ENCODE results near the gene CPOX.

CPOX gene

GRCh38 chr3:98596087-98596486, 2.7 kb upstream of the CPOX start:
- DNase-seq (ENCODE audit: low read depth) = no peak

GRCh38 chr3:98594628-98595324, 1.4 kb upstream of the CPOX start:
- DNase-seq (ENCODE audit: low read depth) = no peak

DNA sequence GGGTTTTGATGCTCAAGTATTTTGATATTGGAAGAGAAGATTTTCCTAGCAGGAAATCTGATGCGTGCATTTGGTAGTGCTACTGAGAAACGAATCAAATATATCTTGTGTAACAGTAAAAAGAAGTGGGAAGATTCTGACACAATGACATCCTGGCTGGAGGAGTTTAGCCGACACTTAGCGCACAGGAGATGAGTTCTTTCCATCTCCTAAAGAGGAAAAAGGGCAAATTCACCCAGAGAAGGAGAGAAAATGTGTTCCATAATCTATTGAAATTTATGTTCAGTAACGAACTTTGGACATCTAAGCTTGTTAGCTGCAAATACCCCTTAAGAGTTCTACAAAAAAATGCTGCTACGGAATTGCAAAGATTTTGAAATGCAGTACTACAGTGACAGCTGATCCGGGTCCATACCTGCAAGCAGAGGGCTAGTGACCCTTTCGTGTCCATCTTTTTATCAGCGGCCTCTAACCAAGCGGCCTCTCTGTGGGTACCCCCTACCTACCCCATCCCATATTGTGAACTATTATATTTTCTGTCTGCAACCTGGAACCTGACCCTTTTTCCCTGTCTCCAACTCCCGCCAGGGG, 971 bp downstream of the CPOX start:
- no peak for DNase-seq (ENCODE audit: low read depth)

DNA sequence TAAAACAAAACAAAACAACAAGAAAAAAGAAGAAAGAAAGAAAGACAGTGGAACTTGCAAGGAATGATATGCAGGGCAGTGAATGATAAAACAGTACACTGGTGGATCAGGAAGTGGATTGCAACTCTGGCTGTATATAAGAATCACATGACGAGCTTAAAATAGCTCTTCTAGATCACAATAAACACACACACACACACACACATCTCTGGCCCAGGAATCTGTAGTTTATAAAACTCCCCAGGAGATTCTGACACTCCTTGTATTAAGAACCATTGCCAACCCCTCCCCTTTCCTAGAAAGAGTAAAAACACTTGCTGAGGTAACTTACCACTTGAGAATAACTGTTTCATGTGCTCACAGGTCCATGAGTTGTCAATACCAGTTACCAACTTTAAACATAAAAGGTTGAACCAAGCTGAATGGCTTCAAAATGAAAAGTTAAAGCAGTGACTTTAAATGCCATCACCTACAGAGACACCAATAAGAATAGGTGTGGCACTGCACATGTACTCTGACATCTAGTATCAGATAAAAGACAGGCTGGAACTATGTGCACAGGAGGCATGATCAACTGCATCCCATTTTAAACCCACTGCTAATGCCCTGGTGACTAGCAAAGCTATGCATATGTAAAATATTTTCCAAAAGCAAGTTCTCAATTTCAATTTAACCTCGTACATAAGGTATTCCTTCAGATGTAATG, 3.9 kb downstream of the CPOX start:
- no peak for DNase-seq (ENCODE audit: low read depth)

GRCh38 chr3:98588065-98588464, 5.3 kb downstream of the CPOX start:
- DNase-seq (ENCODE audit: low read depth) = no peak

GRCh38 chr3:98587654-98588053, 5.8 kb downstream of the CPOX start:
- no peak for DNase-seq (ENCODE audit: low read depth)

DNA sequence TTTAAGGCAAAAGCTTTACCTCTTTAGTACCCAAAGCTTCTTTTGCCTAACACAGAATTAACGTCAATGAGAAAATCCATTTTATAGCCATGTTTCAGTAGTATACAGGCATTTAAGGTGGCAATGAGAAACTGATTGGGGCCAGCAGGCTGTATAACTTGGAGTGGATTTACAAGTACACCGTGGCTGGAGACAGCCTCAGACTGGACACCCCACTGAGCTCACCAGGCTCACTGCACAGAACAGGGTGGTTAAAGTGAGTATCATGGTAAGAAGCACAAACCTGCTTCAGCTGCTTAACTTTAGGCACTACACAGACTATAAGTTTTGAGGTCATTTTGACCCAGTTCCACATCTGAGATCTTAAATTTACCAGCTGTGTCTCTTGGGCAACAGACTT, 8.9 kb downstream of the CPOX start:
- DNase-seq (ENCODE audit: low read depth) = no peak

DNA sequence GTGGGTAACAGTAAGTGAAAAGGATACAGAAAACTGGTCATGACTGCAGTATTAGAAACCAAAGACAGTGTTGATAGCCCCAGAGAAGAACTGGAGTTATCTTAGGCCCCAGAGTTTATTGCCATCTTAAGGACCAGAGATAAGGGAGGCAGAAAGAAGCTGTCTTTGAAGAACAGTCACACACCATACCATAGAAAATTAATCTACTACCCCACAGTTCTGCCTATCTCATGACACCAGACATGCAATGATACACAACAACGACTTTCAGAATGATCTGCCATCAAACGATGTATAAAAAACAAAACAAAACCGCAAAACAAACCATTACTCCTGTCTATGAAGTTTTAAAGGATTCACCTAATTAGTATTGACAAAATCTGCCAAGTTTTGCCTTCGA, 9.6 kb downstream of the CPOX start:
- DNase-seq (ENCODE audit: low read depth) = no peak

DNA sequence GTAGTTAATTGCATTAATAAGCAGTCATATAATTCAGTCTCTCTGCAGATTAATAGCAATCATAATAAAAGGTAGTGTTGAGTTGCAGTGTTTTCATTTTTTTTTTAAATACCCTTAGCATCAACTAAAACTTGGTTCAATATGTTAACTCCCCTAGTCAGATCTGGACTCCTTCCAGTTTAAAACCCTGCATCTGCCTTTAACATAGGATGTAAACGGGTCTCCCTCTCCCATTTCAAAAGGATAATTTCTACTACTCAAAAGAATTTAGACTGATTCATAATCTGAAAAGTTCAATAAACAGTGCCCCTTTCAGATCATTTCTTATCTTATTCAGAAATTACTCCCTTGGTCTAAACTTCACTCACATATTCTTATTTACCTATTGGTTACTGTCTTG, 11.4 kb downstream of the CPOX start:
- DNase-seq (ENCODE audit: low read depth) = no peak

- DNase-seq (ENCODE audit: low read depth) = no peak
These were observed 11.9 kb downstream of the CPOX start for GRCh38 chr3:98581474-98581873.

GRCh38 chr3:98580401-98581386, 12.7 kb downstream of the CPOX start:
- DNase-seq (ENCODE audit: low read depth) = no peak

- no peak for DNase-seq (ENCODE audit: low read depth)
These were observed 16.1 kb downstream of the CPOX start for GRCh38 chr3:98577178-98577895.

- no peak for DNase-seq (ENCODE audit: low read depth)
These were observed 19.3 kb downstream of the CPOX start for GRCh38 chr3:98574132-98574531.

- no peak for DNase-seq (ENCODE audit: low read depth)
These were observed 20.2 kb downstream of the CPOX start for GRCh38 chr3:98573181-98573728.

DNA sequence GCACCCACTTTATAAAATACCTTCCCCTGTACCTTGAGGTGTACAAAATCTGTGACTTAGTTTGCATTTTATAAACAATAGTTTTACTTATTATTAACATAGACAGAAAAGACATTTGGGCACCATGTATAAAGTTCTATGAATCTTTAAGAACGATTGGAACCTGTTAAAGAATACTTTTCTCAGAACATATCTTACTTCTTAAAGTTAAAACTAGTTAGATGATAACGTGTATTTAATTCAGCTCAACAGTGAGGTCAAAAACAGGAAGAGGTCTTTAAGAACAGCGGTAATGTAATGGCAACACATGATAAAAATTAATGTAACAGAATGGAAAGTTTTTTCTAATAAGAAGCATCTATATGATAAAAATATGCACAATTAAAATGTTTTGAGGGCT, 25.0 kb downstream of the CPOX start:
- DNase-seq (ENCODE audit: low read depth) = no peak

DNA sequence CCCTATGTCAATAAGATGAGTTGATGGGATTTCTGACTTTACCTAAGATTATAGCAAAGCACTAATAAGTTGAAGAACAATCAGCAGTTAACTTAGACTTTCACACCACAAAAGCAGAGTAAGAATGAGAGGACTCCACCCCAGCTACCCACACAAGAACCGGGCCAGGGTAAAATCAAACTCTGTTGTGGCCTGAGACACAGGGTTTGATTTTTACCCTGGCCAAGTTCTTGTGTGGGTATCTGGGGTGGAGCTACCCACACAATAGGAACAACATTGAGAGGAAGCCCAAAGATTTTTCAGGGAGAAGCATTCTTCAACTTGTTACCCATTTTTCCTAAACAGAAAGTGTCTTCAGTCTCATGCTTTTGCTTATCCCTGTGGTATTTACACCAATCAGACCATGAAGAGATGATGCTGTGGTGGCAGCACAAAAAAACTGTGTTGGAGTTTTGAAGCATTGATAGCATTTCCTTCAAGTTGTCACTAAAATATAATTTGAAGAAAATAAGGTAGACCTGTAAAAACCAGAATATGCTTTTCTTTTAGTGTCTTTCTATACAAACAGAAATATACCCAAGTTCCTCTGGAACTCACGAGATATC, 25.6 kb downstream of the CPOX start:
- DNase-seq (ENCODE audit: low read depth) = no peak

- no peak for DNase-seq (ENCODE audit: low read depth)
These were observed 27.6 kb downstream of the CPOX start for GRCh38 chr3:98565843-98566242.

GRCh38 chr3:98565237-98565643, 28.2 kb downstream of the CPOX start:
- DNase-seq (ENCODE audit: low read depth) = no peak

GRCh38 chr3:98564282-98565005, 29.0 kb downstream of the CPOX start:
- DNase-seq (ENCODE audit: low read depth) = no peak

- DNase-seq (ENCODE audit: low read depth) = no peak
These were observed 29.6 kb downstream of the CPOX start for GRCh38 chr3:98563661-98564281.
